HG03025 (cell line): ENCODE results near the gene PPP2R1B.
"Not testable (repeated sequence)": the region's sequence is repeated elsewhere in the genome, so short reads cannot be mapped to it uniquely, and the experiment has no call there.

Experiments used
- ATAC-seq: cut with Tn5 transposase; IDR thresholded peaks from one replicate; pipeline ENCODE4 v1.9.1; 2021; ENCODE audit warnings: mild to moderate bottlenecking, moderate library complexity; ENCODE audit not compliant: unreplicated experiment, low FRiP score

PPP2R1B gene

DNA sequence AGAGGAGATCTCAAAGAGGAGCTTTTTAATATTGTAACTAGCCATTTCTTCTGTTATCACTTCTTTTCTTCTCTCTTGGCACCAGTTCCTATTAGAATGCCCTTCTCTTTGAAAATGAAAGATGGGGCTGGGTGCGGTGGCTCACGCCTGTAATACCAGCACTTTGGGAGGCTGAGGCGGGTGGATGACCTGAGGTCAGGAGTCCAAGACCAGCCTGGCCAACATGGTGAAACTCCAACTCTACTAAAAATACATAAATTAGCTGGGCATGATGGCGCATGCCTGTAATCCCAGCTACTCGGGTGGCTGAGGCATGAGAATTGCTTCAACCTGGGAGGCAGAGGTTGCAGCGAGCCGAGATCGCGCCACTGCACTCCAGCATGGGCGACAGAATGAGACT lies 18.1 kb upstream of the PPP2R1B start:
- ATAC-seq: not testable (repeated sequence)

DNA sequence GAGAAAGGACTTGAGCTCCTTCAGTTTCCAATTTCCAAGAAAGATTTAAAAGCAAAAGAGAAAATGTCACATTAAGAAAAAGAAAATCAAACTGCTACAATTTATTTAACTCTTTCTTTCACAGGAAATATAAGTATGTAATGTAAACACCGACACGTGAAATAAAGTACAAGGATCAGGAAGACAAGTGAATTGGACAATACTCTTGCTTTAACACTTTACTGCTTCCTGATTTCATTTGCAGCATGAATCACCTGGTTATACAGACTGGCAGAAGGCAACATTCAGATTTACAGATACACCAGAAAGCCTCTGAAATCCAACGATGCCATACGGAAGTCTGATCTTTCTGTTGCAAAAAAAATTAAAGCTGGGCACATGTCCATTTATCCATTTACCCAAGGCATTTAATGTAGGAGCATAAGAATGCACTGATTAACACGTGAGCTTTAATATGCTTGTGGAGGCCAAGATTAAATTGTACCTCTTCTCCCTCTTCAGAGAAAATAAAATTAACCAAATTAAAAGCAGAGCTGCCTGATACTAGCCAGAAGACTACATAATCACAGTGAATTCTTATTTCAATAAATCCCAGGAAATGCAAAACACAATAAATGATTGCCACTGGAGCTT lies 16.0 kb upstream of the PPP2R1B start:
- ATAC-seq: no peak

DNA sequence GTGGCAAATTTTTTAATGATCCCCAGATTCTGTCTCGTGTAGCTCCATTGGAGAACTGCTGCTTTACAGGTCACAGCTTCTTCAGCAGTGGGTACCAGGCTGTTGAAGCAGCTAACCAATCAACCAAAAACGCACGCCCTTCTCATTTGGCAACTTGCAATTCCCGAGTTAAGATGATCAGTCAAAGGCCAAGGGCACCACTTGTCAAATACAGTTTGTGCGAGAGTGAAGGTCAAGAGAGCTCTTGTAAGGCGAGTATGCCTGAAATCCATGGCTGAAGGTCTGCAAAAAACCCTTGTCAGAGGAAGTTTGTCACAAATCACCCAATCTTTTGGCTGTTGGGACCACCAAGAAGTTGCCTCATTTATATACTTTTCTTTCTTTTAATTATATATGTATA lies 12.9 kb upstream of the PPP2R1B start:
- ATAC-seq: no peak

DNA sequence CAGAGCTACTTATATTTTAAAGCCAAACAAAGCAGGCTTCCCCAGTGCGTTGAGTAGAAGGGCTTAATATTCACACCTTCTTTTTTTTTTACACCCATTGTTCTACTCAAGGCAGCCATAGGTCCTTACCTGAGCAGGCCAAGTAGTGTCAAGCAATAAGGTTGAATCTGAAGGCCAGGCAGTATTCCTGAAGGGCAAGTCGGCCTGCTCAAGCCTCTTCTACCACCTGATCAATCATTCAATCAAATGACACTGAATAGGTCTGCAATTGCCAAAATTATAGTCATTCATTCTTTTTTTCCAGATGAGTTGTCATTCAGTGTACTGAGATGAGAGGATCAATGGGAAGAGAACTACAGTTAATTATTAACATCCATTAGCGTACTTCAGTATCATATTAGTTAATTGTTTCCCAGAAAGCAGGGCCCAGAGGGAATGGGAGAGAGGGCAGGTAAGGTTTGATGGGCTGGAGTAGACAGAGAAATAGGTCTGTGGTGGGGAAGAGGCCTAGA lies 11.9 kb upstream of the PPP2R1B start:
- no peak for ATAC-seq

- ATAC-seq: no peak
Observed at GRCh38 chr11:111777094-111778046, 11.2 kb upstream of the PPP2R1B start.

- peak; percentile 94 for ATAC-seq
Observed at GRCh38 chr11:111776398-111777093, 10.4 kb upstream of the PPP2R1B start.

DNA sequence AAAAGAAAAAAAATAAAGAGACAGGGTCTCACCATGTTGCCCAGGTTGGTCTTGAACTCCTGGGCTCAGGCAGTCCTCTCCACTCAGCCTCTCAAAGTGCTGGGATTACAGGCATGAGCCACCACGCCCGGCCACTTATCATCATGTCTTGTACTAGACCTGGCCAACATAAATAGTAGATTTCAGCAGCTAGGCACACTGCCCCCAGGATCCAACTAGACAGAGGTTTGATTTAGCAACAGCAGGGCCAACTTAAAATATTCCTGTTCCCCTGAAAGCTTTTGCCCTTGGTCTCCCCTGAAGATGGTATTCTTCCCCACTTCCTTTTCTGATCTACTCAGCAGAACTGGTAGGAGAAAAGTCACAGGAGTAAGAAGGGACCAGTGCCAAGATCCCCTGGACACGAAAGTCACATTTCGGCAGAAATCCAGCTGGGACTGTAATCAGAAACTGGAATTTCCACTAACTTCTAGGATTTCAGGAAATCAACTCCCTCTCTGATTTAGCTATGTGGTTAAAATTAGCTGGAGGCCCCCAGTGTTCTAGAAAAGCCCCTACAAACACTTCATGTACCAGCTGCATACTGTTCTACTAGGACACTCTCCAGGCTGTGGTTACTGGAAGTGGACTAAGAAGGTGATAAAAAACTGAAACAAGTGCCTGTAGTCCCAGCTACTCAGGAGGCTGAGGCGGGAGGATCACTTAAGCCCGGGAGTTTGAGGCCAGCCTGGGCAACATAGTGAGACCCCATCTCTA lies 8.9 kb upstream of the PPP2R1B start:
- no peak for ATAC-seq

DNA sequence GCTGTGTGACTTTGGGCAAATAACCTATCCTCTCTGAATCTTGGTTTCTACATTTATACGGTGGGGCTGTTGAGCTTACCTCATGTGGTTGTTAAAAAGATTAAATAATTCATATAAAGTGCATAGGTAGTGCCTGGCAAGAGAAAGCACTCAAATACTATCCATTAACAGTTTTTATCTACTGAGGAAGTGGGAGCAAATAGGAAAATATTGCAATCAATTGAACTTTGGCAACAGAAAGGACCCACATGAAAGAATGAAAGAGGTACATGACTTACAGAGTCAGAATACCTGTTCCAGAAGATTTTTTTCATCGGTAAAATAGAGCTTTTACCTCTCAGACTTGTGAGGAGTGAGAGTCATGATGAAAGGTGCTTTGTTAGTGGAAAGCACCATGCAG lies 6.3 kb upstream of the PPP2R1B start:
- ATAC-seq: no peak

- ATAC-seq: not testable (repeated sequence)
Observed at GRCh38 chr11:111771205-111771604, 5.0 kb upstream of the PPP2R1B start.

DNA sequence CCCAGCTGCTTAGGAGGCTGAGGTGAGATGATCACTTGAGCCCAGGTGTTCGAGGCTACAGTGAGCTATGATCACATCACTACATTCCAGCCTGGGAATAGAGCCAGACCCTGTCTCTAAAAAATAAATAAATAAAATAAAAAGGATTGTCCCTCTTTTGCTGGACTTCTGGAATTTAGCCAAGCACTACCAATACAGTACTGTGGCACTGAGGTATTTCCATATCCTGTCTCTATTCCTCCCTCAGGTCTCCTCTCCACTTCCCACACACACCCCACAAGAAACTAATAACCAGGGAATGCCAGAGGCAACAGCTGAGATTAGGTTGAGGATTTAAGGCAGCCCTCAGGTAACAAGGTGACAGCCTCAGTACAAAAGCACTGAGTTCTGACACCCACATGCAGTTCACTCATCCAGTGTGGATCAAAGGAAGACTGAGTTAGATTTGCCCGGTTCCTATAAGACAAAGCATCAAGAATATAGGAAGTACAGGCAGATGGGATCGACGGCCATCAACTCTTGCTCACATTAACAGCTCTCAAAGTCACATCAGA lies 4.5 kb upstream of the PPP2R1B start:
- no peak for ATAC-seq

DNA sequence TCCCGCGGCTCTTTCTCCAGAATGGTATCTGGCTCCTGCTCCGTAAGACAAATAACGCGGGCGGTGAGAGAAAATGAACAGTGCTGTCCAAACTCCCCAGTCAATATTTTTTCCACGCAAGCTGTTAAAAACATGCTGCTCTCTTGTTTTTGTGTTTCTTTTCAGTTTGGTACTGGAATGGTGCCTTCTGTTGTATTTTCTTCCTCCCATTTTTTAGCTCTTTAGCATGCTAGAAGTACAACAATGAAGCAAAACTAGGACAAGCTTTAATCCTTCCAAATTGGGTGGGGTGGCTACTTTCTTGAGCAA lies 599 bp upstream of the PPP2R1B start:
- peak; percentile 1 for ATAC-seq

DNA sequence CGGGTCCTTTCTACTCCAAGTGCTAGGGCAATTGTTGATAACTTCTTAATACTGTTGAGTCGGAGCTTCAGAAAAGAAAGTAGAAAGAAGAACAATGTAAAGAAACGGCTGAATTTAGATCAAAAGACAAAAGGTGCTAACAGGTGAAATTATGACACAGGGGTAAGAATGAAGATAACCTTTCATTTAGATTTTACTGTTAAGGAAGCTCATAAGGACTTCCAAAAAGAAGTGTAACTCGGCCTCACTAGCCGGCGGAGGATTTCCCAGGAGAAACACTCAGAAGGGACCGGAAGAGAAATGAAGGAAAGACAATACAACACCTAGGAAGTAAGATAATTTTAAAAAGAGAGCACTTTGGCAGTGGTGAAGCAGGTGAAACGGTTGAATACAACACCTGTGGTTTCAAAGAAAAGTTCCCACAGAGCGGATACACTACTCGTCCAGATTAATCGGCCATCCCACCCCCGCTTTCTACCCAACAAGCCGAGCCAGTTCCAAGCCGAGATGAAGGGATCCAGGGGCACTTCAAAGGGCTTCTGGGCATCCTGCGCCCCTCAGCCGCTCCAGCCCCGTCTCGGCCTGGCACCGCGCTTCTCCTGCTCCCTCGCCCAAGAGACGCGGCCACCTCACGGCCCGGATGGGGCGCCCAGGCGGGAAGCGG lies 737 bp downstream of the PPP2R1B start:
- peak; percentile 29 for ATAC-seq

DNA sequence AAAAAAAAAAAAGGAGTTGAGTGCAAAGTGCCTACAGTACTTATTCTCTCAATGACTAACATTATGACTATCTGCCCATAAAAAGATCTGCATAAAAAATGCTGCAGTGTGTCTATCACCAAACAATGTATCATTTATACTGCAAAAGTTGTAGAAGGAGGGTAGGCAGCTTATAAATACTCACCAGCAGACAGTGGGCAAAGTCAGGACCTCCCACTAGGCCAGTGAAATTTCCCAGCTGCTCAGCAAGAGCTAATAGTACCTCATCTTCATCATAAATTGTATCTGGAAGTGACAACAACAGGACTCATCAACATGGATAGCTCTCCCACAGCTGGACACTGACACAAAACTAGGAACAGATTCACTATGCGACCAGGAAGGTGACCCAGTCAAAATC lies 1.6 kb downstream of the PPP2R1B start:
- ATAC-seq: no peak

DNA sequence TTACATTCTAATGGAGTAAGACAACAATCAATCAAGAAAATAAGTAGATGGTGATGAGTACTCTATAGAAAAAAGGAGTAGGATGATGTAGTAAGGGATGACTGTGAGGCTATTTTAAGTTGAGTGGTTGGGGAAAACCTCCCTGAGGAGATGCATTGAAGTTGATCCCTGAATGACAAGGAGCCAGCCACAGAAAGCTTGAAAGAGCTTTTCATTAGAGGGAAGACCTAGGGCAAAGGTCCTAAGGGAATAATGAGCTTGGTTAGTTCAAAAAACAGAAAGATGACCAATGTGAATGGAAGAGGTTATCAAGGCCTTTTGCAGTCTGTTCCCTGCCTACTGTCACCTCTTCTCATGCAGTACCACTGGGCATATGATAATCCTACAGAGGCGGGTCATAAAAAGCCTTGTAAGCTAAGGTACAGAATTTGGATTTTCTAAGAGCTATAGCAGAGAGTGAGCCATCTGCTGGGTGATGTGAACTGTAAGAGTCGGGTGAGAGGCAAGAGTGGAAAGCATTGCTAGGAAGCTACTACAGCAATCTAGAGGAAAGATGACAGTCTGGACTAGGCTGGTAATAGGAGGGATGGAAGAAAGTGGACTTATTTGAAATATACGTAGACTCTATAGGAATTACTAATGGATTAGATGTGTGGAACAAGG lies 3.1 kb downstream of the PPP2R1B start:
- no peak for ATAC-seq

- ATAC-seq: no peak
Observed at GRCh38 chr11:111762526-111762925, 3.7 kb downstream of the PPP2R1B start.

GRCh38 chr11:111761036-111761435 lies 5.2 kb downstream of the PPP2R1B start:
- no peak for ATAC-seq

DNA sequence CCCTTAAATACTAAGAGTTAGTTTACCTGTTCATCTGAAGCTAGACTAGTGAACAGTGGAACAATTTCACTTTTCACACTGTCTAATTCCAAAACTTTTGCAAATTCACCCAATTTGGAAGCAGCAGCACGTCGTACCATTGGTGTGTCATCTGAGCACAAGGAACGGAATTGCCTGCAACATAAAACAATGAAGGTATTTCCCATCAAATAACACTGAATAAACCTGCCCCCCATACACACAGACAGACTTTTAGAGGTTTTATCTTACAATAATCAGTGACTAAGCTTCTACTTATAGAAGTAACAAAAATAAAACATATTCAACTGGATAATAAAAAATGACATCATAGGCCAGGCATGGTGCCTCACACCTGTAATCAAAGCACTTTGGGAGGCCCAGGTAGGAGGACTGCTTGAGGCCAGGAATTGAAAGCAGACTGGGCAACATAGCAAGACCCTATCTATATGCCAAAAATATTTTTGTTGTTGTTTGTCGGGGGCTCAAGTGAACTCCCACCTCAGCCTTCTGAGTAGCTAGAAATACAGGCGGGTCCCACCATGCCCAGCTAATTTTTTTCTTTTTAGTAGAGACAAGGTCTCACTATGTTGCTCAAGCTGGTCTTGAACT lies 6.3 kb downstream of the PPP2R1B start:
- no peak for ATAC-seq

- no peak for ATAC-seq
Observed at GRCh38 chr11:111759376-111759775, 6.8 kb downstream of the PPP2R1B start.

GRCh38 chr11:111756097-111756496 lies 10.1 kb downstream of the PPP2R1B start:
- no peak for ATAC-seq
